Measurements from ENCODE around the gene PCNX2.

DNA sequence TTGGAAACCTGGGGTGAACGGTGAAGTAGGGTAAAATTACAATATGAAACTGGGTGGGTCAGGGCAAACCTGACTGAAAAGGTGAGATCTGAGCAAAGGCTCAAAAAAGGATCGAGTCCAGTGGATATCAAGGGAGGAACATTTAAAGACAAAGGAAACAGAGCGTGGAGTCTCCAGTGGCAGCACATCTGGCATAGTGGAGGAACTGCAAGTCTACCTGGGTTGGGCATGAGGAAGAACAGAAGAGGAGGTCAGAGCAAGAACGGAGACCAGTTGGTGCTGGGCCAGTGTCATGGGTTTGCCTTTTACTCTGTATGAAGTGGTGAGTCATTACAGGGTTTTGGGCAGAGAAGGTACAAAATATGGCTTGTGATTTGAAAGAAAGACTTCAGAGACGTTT lies 181.4 kb downstream of the PCNX2 start:
- TF ChIP-seq, protein P1, sequence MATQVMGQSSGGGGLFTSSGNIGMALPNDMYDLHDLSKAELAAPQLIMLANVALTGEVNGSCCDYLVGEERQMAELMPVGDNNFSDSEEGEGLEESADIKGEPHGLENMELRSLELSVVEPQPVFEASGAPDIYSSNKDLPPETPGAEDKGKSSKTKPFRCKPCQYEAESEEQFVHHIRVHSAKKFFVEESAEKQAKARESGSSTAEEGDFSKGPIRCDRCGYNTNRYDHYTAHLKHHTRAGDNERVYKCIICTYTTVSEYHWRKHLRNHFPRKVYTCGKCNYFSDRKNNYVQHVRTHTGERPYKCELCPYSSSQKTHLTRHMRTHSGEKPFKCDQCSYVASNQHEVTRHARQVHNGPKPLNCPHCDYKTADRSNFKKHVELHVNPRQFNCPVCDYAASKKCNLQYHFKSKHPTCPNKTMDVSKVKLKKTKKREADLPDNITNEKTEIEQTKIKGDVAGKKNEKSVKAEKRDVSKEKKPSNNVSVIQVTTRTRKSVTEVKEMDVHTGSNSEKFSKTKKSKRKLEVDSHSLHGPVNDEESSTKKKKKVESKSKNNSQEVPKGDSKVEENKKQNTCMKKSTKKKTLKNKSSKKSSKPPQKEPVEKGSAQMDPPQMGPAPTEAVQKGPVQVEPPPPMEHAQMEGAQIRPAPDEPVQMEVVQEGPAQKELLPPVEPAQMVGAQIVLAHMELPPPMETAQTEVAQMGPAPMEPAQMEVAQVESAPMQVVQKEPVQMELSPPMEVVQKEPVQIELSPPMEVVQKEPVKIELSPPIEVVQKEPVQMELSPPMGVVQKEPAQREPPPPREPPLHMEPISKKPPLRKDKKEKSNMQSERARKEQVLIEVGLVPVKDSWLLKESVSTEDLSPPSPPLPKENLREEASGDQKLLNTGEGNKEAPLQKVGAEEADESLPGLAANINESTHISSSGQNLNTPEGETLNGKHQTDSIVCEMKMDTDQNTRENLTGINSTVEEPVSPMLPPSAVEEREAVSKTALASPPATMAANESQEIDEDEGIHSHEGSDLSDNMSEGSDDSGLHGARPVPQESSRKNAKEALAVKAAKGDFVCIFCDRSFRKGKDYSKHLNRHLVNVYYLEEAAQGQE (IDR thresholded peaks at IDR 0.05; ENCODE audit: insufficient read depth in 1 of 2, low read depth in 2 of 2, low read length in 2 of 2) = no peak
- no peak for TF ChIP-seq FOXP2 (optimal IDR thresholded peaks at IDR 0.05; ENCODE audit: borderline replicate concordance, extremely low read depth, extremely low read length, insufficient read depth)
- TF ChIP-seq POLR2AphosphoS5 (IDR thresholded peaks at IDR 0.05; ENCODE audit: low read depth, low read length) = no peak

Measured in PFSK-1 (cell line).